ENCODE data around the gene ENOPH1. TPM values are rescaled to one million over a fixed set of nuclear protein-coding genes. Genes with fewer than 3 reads are reported as not detected.
A peak's percentile ranks its signal among the peaks of the same experiment; 100 is the strongest.

The ENOPH1 gene
- 10 to 100 TPM; 17.9 to 19.4 TPM for total RNA-seq
- polyA plus RNA-seq (2013, experiment 1 of 2): 32.8 TPM
- 36.2 TPM for polyA plus RNA-seq (2013, experiment 2 of 2)
- 28.7 to 173 (median 46.2) reads per million in 172 experiments for total RNA-seq

- Mint-ChIP-seq H3K27me3 (peaks cover 4% of the 10 kb centered on the region), H3K4me3 (peak within 1 kb of the TSS; percentile 100), H3K4me1 (ENCODE audit: low read depth) (peaks cover 78% of the 10 kb centered on the region), H3K9me3 (no peaks in the 10 kb centered on the region), H3K36me3 (ENCODE audit: low read depth) (peaks cover 74% of the 10 kb centered on the region), H3K27ac (peak within 1 kb of the TSS; percentile 99)
- no peak for TF ChIP-seq CTCF (IDR thresholded peaks at IDR 0.05)
- peaks cover 36% of the 10 kb centered on the region for H3K4me1 ChIP-seq (ENCODE audit: insufficient read depth, low read length)
- peaks cover 33% of the 10 kb centered on the region for H3K36me3 ChIP-seq (ENCODE audit: insufficient read depth, low read length)
- intact Hi-C loops (cut with DNase I, micrococcal nuclease): loop anchor here (2.0 to 10.0 kb wide), 5 partner anchors 146 to 1054 kb away; partner anchors contain the start of genes ABRAXAS1 (in 1 of the 2), COPS4 (in 1 of the 2), HELQ (in 1 of the 2) and MRPS18C (in 1 of the 2)
- DNase-seq: peak; percentile 92 to 98 (median 94)
- no peaks in the 10 kb centered on the region for H3K9me3 ChIP-seq (ENCODE audit: control insufficient read depth in 1 of 2, insufficient read depth in 1 of 2, low read length in 2 of 2)
- peak within 1 kb of the TSS; percentile 93 for H3K4me3 ChIP-seq (ENCODE audit: low read length)
- CTCF ChIA-PET: interaction anchor here (1.1 to 3.0 kb wide), 8 partner anchors 51 to 920 kb away, joined by 3 to 22 read pairs (median 6); partner anchors contain the start of gene COPS4
- ATAC-seq (ENCODE audit: poor library complexity): peak; percentile 69
- no peaks in the 10 kb centered on the region for H3K27me3 ChIP-seq (ENCODE audit: control insufficient read depth in 1 of 2, insufficient read depth in 2 of 2, low read length in 2 of 2)
- POLR2A ChIA-PET: interaction anchor here (1.0 to 5.8 kb wide), 28 partner anchors 9 to 1055 kb away, joined by 3 to 277 read pairs (median 9); partner anchors contain the start of genes COPS4, COQ2, HELQ and HNRNPD
- H3K27ac ChIP-seq (ENCODE audit: low read depth in 1 of 2, low read length in 2 of 2): peak within 1 kb of the TSS; percentile 98 to 99
These were observed at the start of gene ENOPH1, which contains the start of gene HNRNPDL for GRCh38 chr4:82430193-82430963. TSS of gene ENOPH1 (plus strand) at chr4:82430590. CDS start at chr4:82430830, 240 bp downstream. TSS of gene HNRNPDL (minus strand) at chr4:82430462. CDS start at chr4:82429690, 772 bp downstream.

- Mint-ChIP-seq H3K27me3 (no peaks in the 10 kb centered on the region), H3K27ac (no peak overlapping the region), H3K9me3 (no peaks in the 10 kb centered on the region), H3K4me3 (no peak overlapping the region), H3K4me1 (ENCODE audit: low read depth) (peaks cover 31% of the 10 kb centered on the region), H3K36me3 (ENCODE audit: low read depth) (peaks cover 6% of the 10 kb centered on the region)
- no peak for TF ChIP-seq CTCF (IDR thresholded peaks at IDR 0.05)
- DNase-seq (no peak), ATAC-seq (ENCODE audit: poor library complexity) (no peak)
- CTCF ChIA-PET: interaction anchor here (2.1 kb wide), 1 partner anchor 51 kb away, joined by 6 read pairs; no protein-coding TSS in a partner anchor
- H3K9me3 ChIP-seq (ENCODE audit: control insufficient read depth in 1 of 2, insufficient read depth in 1 of 2, low read length in 2 of 2): peaks cover 0 to 3% of the 10 kb centered on the region in 2 experiments
- intact Hi-C loops (cut with DNase I, micrococcal nuclease): no loop called here
- H3K4me1 ChIP-seq (ENCODE audit: insufficient read depth, low read length): peaks cover 7% of the 10 kb centered on the region
- no peaks in the 10 kb centered on the region for H3K27me3 ChIP-seq (ENCODE audit: control insufficient read depth in 1 of 2, insufficient read depth in 2 of 2, low read length in 2 of 2)
- POLR2A ChIA-PET: interaction anchor here (0.6 to 2.0 kb wide), 2 partner anchors 49 to 236 kb away, joined by 3 to 7 read pairs; partner anchors contain the start of gene HNRNPDL
- no peaks in the 10 kb centered on the region for H3K36me3 ChIP-seq (ENCODE audit: insufficient read depth, low read length)
- no peak overlapping the region for H3K4me3 ChIP-seq (ENCODE audit: low read length)
- no peak overlapping the region for H3K27ac ChIP-seq (ENCODE audit: low read depth in 1 of 2, low read length in 2 of 2)
These were observed 49.6 kb upstream of the ENOPH1 start for GRCh38 chr4:82380831-82381230.

- Mint-ChIP-seq H3K27ac (no peak overlapping the region), H3K4me3 (no peak overlapping the region), H3K36me3 (ENCODE audit: low read depth) (peaks cover 2% of the 10 kb centered on the region), H3K4me1 (ENCODE audit: low read depth) (peaks cover 27% of the 10 kb centered on the region), H3K9me3 (no peaks in the 10 kb centered on the region), H3K27me3 (no peaks in the 10 kb centered on the region)
- H3K36me3 ChIP-seq (ENCODE audit: insufficient read depth, low read length): no peaks in the 10 kb centered on the region
- intact Hi-C loops (cut with DNase I, micrococcal nuclease): no loop called here
- DNase-seq (no peak), ATAC-seq (ENCODE audit: poor library complexity) (no peak)
- no peak overlapping the region for H3K27ac ChIP-seq (ENCODE audit: low read depth in 1 of 2, low read length in 2 of 2)
- CTCF ChIA-PET: no interaction called here
- H3K4me3 ChIP-seq (ENCODE audit: low read length): no peak overlapping the region
- POLR2A ChIA-PET: interaction anchor here (2.0 kb wide), 2 partner anchors 47 to 48 kb away, joined by 5 to 7 read pairs; partner anchors contain the start of gene HNRNPDL
- H3K4me1 ChIP-seq (ENCODE audit: insufficient read depth, low read length): peaks cover 4% of the 10 kb centered on the region
- no peaks in the 10 kb centered on the region for H3K27me3 ChIP-seq (ENCODE audit: control insufficient read depth in 1 of 2, insufficient read depth in 2 of 2, low read length in 2 of 2)
- peaks cover 0 to 3% of the 10 kb centered on the region in 2 experiments for H3K9me3 ChIP-seq (ENCODE audit: control insufficient read depth in 1 of 2, insufficient read depth in 1 of 2, low read length in 2 of 2)
- no peak for TF ChIP-seq CTCF (IDR thresholded peaks at IDR 0.05)
These were observed 49.2 kb upstream of the ENOPH1 start for GRCh38 chr4:82381235-82381634.
